Psoas muscle (tissue), 8 donors: ENCODE measurements around the gene FURIN. TPM values are rescaled to one million over a fixed set of nuclear protein-coding genes. Genes with fewer than 3 reads are reported as not detected.

Experiments used
- ATAC-seq, 4 donors: fragments of 200-7000 bp; cut with Tn5 transposase; one replicate each; pipeline ENCODE4 v1.9.1; 2020; ENCODE audit warnings: moderate library complexity in 3 of 4, mild to moderate bottlenecking in 2 of 4
- DNase-seq, 2 donors: peaks; one replicate each; pipeline ENCODE4 v3.0.0-alpha.2; 2020
- H3K27ac ChIP-seq: fragments of 200-600 bp; one replicate; pipeline ENCODE4 v1.8.0; 2022
- H3K27me3 ChIP-seq, 3 donors: fragments of 200-600 bp in 1 of 3; one replicate each; pipeline versions ENCODE4 v1.6.1 to v1.8.0; 2013 to 2022; ENCODE audit warnings: low read length in 2 of 3, mild to moderate bottlenecking in 2 of 3, moderate library complexity in 1 of 3; ENCODE audit not compliant: insufficient read depth in 3 of 3
- H3K36me3 ChIP-seq, 2 donors: fragments of 200-600 bp in 1 of 2; one replicate each; pipeline versions ENCODE4 v1.6.1 to v1.8.0; 2013 to 2022; ENCODE audit warnings: low read depth in 1 of 2, mild to moderate bottlenecking in 1 of 2, moderate library complexity in 1 of 2; ENCODE audit not compliant: insufficient read depth in 1 of 2
- H3K4me1 ChIP-seq: fragments of 200-600 bp; one replicate; pipeline ENCODE4 v1.8.0; 2022
- H3K4me3 ChIP-seq: fragments of 200-600 bp; one replicate; pipeline ENCODE4 v1.8.0; 2022; ENCODE audit warnings: mild to moderate bottlenecking
- H3K9me3 ChIP-seq: fragments of 200-600 bp; one replicate; pipeline ENCODE4 v1.8.0; 2022
- CTCF ChIP-seq: fragments of 200-600 bp; IDR thresholded peaks from one replicate; pipeline ENCODE4 v1.8.0; 2022; ENCODE audit warnings: antibody characterized with exemption
- WGBS, 3 donors: extraction: QIAGEN DNeasy Blood & Tissue Kit; methylation state at CpG; one replicate each; pipeline versions ENCODE4 v1.1.6 to v1.1.7; 2013; 5-methylcytosine and 5-hydroxymethylcytosine counted together
- intact Hi-C, 2 donors: fragments of 100-400 bp; cut with DNase I; formaldehyde crosslinking; loops; one replicate each; pipeline versions ENCODE4 v1.11.0 to v1.14.2; 2022
- polyA plus RNA-seq, 3 donors: library from polyadenylated mRNA; stranded (reverse); fragments of 200-250 nt; gene quantifications; one replicate each; pipeline ENCODE4 v1.2.3, GENCODE V29; 2013
- total RNA-seq, 4 donors: library from RNA; stranded (reverse); fragmentation: NEBNext Ultra II Directional in 2 of 4; extraction: Animal tissue kit (Norgen Biotek cat#: 25700) in 2 of 4; gene quantifications; one replicate each; pipeline versions ENCODE4 v1.2.1 to v1.2.4, GENCODE V29; 2021 to 2023
- donor health status: healthy with polysubstance abuse.
- donor health status: DM: no; HTN: no; CAD: no; lungs with moderate emphysema.
- donor health status: Bipolar disorder and iron deficiency.
- donor health status: healthy.
- donor health status: DM: yes; HTN: yes; CAD: no.
- donor health status: DM: no; HTN: no; CAD: no.
- donor health status: DM: no; HTN: no; CAD: no.
- donor health status: DM: yes; HTN: yes; CAD: no.

The FURIN gene
- total and polyA plus RNA-seq, 7 donors, result 27.2 to 99.3 (median 49.6) TPM

GRCh38 chr15:90828111-90828510 is 40.3 kb upstream of the FURIN start:
- H3K4me1 ChIP-seq, result no peaks in the 10 kb centered on the region
- no peak overlapping the region for H3K4me3 ChIP-seq
- no peak for TF ChIP-seq CTCF
- H3K27ac ChIP-seq, result no peak overlapping the region
- no peaks in the 10 kb centered on the region for H3K36me3 ChIP-seq
- 76 to 89% (median 84%) methylated on average over 11 to 12 of the region's 12 CpGs for WGBS, 3 donors
- no peaks in the 10 kb centered on the region for H3K9me3 ChIP-seq
- no peaks in the 10 kb centered on the region for H3K27me3 ChIP-seq
- intact Hi-C loops, result no loop called here
- ATAC-seq, result no peak
- no peak for DNase-seq

GRCh38 chr15:90829126-90829525 is 39.3 kb upstream of the FURIN start:
- TF ChIP-seq CTCF, result no peak

DNA sequence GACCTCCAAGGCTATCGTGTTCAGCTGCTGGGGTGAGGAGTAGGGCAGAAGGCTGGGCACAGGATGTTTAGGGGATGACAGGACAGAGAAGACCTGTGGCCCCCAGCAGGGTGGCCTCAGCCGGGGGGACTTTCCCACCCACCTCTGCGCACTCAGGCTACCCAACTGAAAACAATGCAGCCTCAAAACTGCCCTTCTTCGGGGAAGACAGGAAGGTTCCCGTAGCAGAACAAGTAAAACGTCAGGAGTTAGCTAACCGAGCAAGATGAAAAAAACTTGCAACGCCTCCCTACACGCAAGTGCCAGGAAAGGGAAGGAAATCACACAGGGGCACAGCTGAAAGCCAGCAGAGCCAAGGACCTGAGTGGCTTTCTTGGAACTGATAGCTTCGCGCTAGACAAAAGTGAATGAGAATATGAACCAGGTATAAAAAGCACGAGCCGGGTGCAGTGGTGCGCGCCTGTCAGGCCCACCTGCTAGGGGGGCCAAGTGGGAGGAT is 38.4 kb upstream of the FURIN start:
- ATAC-seq (peak in 1 of 4 donors; percentile 26), DNase-seq (no peak)
- TF ChIP-seq CTCF, result no peak
- H3K36me3 ChIP-seq, result no peaks in the 10 kb centered on the region
- no peaks in the 10 kb centered on the region for H3K27me3 ChIP-seq
- H3K4me3 ChIP-seq, result no peak overlapping the region
- no peaks in the 10 kb centered on the region for H3K9me3 ChIP-seq
- no peaks in the 10 kb centered on the region for H3K4me1 ChIP-seq
- intact Hi-C loops, result no loop called here
- WGBS, 3 donors, result 46 to 49% (median 47%) methylated on average over 15 of the region's 15 CpGs
- H3K27ac ChIP-seq, result no peak overlapping the region

More at GRCh38 chr15:90829126-90829525, 39.3 kb upstream of the FURIN start:
- 93 to 97% (median 96%) methylated on average over 6 of the region's 6 CpGs for WGBS, 3 donors
- no peak for ATAC-seq
- intact Hi-C loops, result no loop called here
- Histone ChIP-seq H3K27ac (no peak overlapping the region), H3K36me3 (no peaks in the 10 kb centered on the region), H3K27me3 (no peaks in the 10 kb centered on the region), H3K9me3 (no peaks in the 10 kb centered on the region), H3K4me1 (no peaks in the 10 kb centered on the region), H3K4me3 (no peak overlapping the region)
- DNase-seq, result no peak

GRCh38 chr15:90834626-90835025 is 33.8 kb upstream of the FURIN start:
- H3K4me3 ChIP-seq, result no peak overlapping the region
- no peaks in the 10 kb centered on the region for H3K36me3 ChIP-seq
- H3K9me3 ChIP-seq, result no peaks in the 10 kb centered on the region
- intact Hi-C loops, result no loop called here
- no peak for TF ChIP-seq CTCF
- ATAC-seq (no peak), DNase-seq (no peak)
- H3K4me1 ChIP-seq, result no peaks in the 10 kb centered on the region
- 62 to 86% (median 67%) methylated on average over 5 of the region's 5 CpGs for WGBS, 3 donors
- H3K27me3 ChIP-seq, result no peaks in the 10 kb centered on the region
- H3K27ac ChIP-seq, result no peak overlapping the region

- no peak overlapping the region for H3K4me3 ChIP-seq
- TF ChIP-seq CTCF, result no peak
- WGBS, 3 donors, result 57 to 62% (median 60%) methylated on average over 7 of the region's 7 CpGs
- H3K27me3 ChIP-seq, result no peaks in the 10 kb centered on the region
- intact Hi-C loops, result no loop called here
- no peaks in the 10 kb centered on the region for H3K36me3 ChIP-seq
- ATAC-seq, result peak in 3 of 4 donors; percentile 34 to 48 (median 41)
- H3K9me3 ChIP-seq, result no peaks in the 10 kb centered on the region
- H3K4me1 ChIP-seq, result no peaks in the 10 kb centered on the region
- no peak for DNase-seq
- H3K27ac ChIP-seq, result no peak overlapping the region
Observed at GRCh38 chr15:90836296-90836871, 32.0 kb upstream of the FURIN start.
